ENCODE measurements around the gene ANAPC2.
A peak's percentile ranks its signal among the peaks of the same experiment; 100 is the strongest.

Gene ANAPC2

DNA sequence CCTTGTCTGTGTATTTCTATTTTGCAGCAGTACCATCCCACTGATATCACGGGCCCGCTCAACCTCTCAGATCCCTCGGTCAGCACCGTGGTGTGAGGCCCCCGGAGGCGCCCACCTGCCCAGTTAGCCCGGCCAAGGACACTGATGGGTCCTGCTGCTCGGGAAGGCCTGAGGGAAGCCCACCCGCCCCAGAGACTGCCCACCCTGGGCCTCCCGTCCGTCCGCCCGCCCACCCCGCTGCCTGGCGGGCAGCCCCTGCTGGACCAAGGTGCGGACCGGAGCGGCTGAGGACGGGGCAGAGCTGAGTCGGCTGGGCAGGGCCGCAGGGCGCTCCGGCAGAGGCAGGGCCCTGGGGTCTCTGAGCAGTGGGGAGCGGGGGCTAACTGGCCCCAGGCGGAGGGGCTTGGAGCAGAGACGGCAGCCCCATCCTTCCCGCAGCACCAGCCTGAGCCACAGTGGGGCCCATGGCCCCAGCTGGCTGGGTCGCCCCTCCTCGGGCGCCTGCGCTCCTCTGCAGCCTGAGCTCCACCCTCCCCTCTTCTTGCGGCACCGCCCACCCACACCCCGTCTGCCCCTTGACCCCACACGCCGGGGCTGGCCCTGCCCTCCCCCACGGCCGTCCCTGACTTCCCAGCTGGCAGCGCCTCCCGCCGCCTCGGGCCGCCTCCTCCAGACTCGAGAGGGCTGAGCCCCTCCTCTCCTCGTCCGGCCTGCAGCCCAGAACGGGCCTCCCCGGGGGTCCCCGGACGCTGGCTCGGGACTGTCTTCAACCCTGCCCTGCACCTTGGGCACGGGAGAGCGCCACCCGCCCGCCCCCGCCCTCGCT is 20.4 kb downstream of the ANAPC2 start:
- H3K9me3 ChIP-seq = no peaks in the 10 kb centered on the region
- no peak for DNase-seq
- no peak overlapping the region for H3K27ac ChIP-seq
- peaks cover 10 to 100% of the 10 kb centered on the region in 2 donors for H3K27me3 ChIP-seq
- TF ChIP-seq, protein P1, sequence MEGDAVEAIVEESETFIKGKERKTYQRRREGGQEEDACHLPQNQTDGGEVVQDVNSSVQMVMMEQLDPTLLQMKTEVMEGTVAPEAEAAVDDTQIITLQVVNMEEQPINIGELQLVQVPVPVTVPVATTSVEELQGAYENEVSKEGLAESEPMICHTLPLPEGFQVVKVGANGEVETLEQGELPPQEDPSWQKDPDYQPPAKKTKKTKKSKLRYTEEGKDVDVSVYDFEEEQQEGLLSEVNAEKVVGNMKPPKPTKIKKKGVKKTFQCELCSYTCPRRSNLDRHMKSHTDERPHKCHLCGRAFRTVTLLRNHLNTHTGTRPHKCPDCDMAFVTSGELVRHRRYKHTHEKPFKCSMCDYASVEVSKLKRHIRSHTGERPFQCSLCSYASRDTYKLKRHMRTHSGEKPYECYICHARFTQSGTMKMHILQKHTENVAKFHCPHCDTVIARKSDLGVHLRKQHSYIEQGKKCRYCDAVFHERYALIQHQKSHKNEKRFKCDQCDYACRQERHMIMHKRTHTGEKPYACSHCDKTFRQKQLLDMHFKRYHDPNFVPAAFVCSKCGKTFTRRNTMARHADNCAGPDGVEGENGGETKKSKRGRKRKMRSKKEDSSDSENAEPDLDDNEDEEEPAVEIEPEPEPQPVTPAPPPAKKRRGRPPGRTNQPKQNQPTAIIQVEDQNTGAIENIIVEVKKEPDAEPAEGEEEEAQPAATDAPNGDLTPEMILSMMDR (IDR thresholded peaks at IDR 0.05) = no peak
- peak overlapping the region; percentile 13 to 46 for H3K4me3 ChIP-seq
- no peaks in the 10 kb centered on the region for H3K36me3 ChIP-seq
- peaks cover 0 to 61% (median 33%) of the 10 kb centered on the region in 4 donors for H3K4me1 ChIP-seq
- intact Hi-C loops (cut with DNase I; ENCODE audit: low total_unique reads) = no loop called here

DNA sequence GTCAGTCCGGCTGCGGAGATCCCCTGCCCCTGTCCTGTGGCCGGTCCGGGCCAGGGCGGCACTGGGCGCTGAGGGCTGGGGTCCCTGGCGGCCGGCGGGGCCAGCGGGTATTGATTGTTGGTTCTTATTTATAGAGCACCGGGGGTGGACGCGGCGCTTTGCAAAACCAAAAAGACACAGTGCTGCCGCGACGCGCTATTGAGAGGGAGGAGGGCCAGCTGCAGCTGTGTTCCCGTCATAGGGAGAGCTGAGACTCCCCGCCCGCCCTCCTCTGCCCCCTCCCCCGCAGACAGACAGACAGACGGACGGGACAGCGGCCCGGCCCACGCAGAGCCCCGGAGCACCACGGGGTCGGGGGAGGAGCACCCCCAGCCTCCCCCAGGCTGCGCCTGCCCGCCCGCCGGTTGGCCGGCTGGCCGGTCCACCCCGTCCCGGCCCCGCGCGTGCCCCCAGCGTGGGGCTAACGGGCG is 21.0 kb downstream of the ANAPC2 start:
- H3K9me3 ChIP-seq = no peaks in the 10 kb centered on the region
- no peak for DNase-seq
- peaks cover 0 to 67% (median 40%) of the 10 kb centered on the region in 4 donors for H3K4me1 ChIP-seq
- TF ChIP-seq, protein P1 (IDR thresholded peaks at IDR 0.05) = no peak
- no peak overlapping the region for H3K4me3 ChIP-seq
- peaks cover 10 to 100% of the 10 kb centered on the region in 2 donors for H3K27me3 ChIP-seq
- no peak overlapping the region for H3K27ac ChIP-seq
- no peaks in the 10 kb centered on the region for H3K36me3 ChIP-seq
- intact Hi-C loops (cut with DNase I; ENCODE audit: low total_unique reads) = no loop called here

DNA sequence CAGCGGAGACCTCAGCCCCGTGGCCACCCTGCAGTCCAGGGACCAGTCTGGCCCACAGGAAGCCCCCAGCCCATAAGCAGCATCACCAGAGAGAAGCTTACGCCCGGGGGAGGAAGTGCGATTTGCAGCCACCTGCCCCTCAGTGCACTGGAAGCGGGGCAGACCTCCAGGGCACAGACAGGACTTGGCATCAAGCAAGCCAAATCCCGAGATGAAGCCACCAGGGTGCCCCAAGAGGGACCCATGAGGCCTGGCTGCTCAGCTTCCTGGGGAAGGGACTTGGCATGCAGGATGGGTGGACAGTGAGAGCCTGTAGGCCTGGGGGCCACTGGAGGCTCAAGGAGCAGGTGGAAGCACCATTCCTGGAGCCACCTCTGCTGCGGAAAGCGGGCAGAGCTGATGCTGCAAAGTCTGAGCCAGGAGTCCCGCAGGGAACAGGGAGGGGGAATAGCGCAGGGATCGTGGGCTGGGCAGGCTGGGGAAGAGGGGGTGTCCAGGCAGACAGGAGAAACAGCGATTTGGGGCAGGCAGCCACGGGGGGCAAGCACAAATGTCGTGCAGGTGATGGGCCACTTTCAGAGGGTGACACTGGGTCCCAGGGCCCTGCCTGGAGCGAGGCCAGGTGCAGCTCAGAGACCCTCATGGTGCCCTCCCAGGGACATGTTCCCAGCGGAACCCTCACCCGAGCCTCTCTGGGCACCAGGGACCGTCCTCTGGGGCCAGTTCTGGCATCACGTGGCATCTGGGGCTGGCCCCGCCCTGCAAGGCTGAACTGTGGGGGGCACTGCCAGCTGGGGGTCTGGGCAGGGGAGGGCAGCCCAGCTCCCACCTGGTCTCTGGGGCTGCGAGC is 21.8 kb downstream of the ANAPC2 start:
- DNase-seq = no peak
- intact Hi-C loops (cut with DNase I; ENCODE audit: low total_unique reads) = no loop called here
- H3K27me3 ChIP-seq = peaks cover 10 to 100% of the 10 kb centered on the region in 2 donors

DNA sequence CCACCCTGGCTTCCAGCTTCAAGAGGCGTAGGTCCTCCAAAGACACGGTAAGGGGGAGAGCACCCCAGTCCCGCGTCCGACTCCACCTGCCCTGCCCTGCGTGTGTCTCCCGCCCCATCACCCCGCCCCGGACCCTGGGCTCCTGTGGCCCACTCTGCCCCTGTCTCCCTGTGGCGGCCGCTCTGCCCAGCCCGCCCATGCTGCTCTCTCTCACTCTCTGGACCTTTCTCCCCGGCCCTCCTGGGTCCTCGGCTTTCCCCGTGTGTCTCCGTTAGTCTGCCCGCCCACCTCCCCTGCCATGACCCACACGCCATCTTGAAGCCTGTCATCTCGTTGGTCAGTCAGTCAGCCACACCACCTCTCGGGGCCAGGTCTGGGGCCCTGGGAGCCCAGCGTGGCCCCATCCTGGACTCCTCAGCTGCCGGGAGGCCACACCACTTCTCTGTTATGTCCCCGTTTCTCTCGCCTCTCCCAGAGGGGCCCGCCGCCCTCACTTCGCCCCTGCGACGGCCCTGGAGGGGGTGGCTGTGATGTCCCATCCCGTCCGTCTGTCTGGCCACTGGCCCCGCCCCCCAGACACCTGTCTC is 23.0 kb downstream of the ANAPC2 start:
- Histone ChIP-seq H3K4me3 (no peak overlapping the region), H3K4me1 (peaks cover 0 to 71% (median 47%) of the 10 kb centered on the region in 4 donors), H3K36me3 (no peaks in the 10 kb centered on the region), H3K9me3 (no peaks in the 10 kb centered on the region), H3K27ac (no peak overlapping the region), H3K27me3 (peaks cover 10 to 100% of the 10 kb centered on the region in 2 donors)
- intact Hi-C loops (cut with DNase I; ENCODE audit: low total_unique reads) = no loop called here
- no peak for DNase-seq
- TF ChIP-seq, protein P1 (IDR thresholded peaks at IDR 0.05) = no peak

More for the DNA sequence above, 21.8 kb downstream of the ANAPC2 start:
- TF ChIP-seq, protein P1 (IDR thresholded peaks at IDR 0.05) = no peak
- no peaks in the 10 kb centered on the region for H3K36me3 ChIP-seq
- H3K9me3 ChIP-seq = no peaks in the 10 kb centered on the region
- H3K27ac ChIP-seq = no peak overlapping the region
- peaks cover 0 to 67% (median 45%) of the 10 kb centered on the region in 4 donors for H3K4me1 ChIP-seq
- no peak overlapping the region for H3K4me3 ChIP-seq
